ENCODE measurements around the gene SAMD7. TPM values are rescaled to one million over a fixed set of nuclear protein-coding genes. Genes with fewer than 3 reads are reported as not detected.

The SAMD7 gene
- total RNA-seq, 1 donor from 2014 or later = not detected

GRCh38 chr3:169879845-169880575 lies 31.4 kb upstream of the SAMD7 start:
- Mint-ChIP-seq H3K4me3 (ENCODE audit: unreplicated experiment) (no peak overlapping the region), H3K27ac (ENCODE audit: unreplicated experiment) (no peak overlapping the region), H3K27me3 (ENCODE audit: low read depth) (no peaks in the 10 kb centered on the region), H3K36me3 (ENCODE audit: low read depth) (no peaks in the 10 kb centered on the region), H3K9me3 (ENCODE audit: low read depth) (no peaks in the 10 kb centered on the region), H3K4me1 (ENCODE audit: low read depth) (peaks cover 5% of the 10 kb centered on the region)
- TF ChIP-seq CTCF (IDR thresholded peaks at IDR 0.05) = no peak
- DNase-seq (ENCODE audit: low spot score) = no peak

GRCh38 chr3:169880576-169881250 lies 30.7 kb upstream of the SAMD7 start:
- H3K9me3 Mint-ChIP-seq (ENCODE audit: low read depth) = no peaks in the 10 kb centered on the region
- no peaks in the 10 kb centered on the region for H3K27me3 Mint-ChIP-seq (ENCODE audit: low read depth)
- no peaks in the 10 kb centered on the region for H3K36me3 Mint-ChIP-seq (ENCODE audit: low read depth)
- no peak for DNase-seq (ENCODE audit: low spot score)
- H3K4me1 Mint-ChIP-seq (ENCODE audit: low read depth) = peaks cover 5% of the 10 kb centered on the region
- TF ChIP-seq CTCF (IDR thresholded peaks at IDR 0.05) = no peak
- H3K27ac Mint-ChIP-seq (ENCODE audit: unreplicated experiment) = no peak overlapping the region
- no peak overlapping the region for H3K4me3 Mint-ChIP-seq (ENCODE audit: unreplicated experiment)

- no peak for TF ChIP-seq CTCF (IDR thresholded peaks at IDR 0.05)
Observed at GRCh38 chr3:169886671-169887070, 24.7 kb upstream of the SAMD7 start.

GRCh38 chr3:169891886-169892285 lies 19.5 kb upstream of the SAMD7 start:
- H3K4me1 Mint-ChIP-seq (ENCODE audit: low read depth) = peaks cover under 1% of the 10 kb centered on the region
- H3K27ac Mint-ChIP-seq (ENCODE audit: unreplicated experiment) = no peak overlapping the region
- H3K9me3 Mint-ChIP-seq (ENCODE audit: low read depth) = no peaks in the 10 kb centered on the region
- no peaks in the 10 kb centered on the region for H3K27me3 Mint-ChIP-seq (ENCODE audit: low read depth)
- no peak overlapping the region for H3K4me3 Mint-ChIP-seq (ENCODE audit: unreplicated experiment)
- no peak for DNase-seq (ENCODE audit: low spot score)
- no peak for TF ChIP-seq CTCF (IDR thresholded peaks at IDR 0.05)
- no peaks in the 10 kb centered on the region for H3K36me3 Mint-ChIP-seq (ENCODE audit: low read depth)

More at GRCh38 chr3:169886671-169887070, 24.7 kb upstream of the SAMD7 start:
- Mint-ChIP-seq H3K4me3 (ENCODE audit: unreplicated experiment) (no peak overlapping the region), H3K27ac (ENCODE audit: unreplicated experiment) (no peak overlapping the region), H3K4me1 (ENCODE audit: low read depth) (peaks cover 5% of the 10 kb centered on the region), H3K27me3 (ENCODE audit: low read depth) (no peaks in the 10 kb centered on the region), H3K36me3 (ENCODE audit: low read depth) (no peaks in the 10 kb centered on the region), H3K9me3 (ENCODE audit: low read depth) (no peaks in the 10 kb centered on the region)
- DNase-seq (ENCODE audit: low spot score) = no peak

- Mint-ChIP-seq H3K9me3 (ENCODE audit: low read depth) (no peaks in the 10 kb centered on the region), H3K27me3 (ENCODE audit: low read depth) (no peaks in the 10 kb centered on the region), H3K4me1 (ENCODE audit: low read depth) (no peaks in the 10 kb centered on the region), H3K36me3 (ENCODE audit: low read depth) (no peaks in the 10 kb centered on the region), H3K4me3 (ENCODE audit: unreplicated experiment) (no peak overlapping the region), H3K27ac (ENCODE audit: unreplicated experiment) (no peak overlapping the region)
- no peak for TF ChIP-seq CTCF (IDR thresholded peaks at IDR 0.05)
- DNase-seq (ENCODE audit: low spot score) = no peak
Observed at GRCh38 chr3:169894110-169894509, 17.3 kb upstream of the SAMD7 start.

Data from chondrocyte (in vitro differentiated cells).